H9 (cell line): ENCODE data around the gene ENO3. TPM values are rescaled to one million over a fixed set of nuclear protein-coding genes. Genes with fewer than 3 reads are reported as not detected.
A peak's percentile ranks its signal among the peaks of the same experiment; 100 is the strongest.

Experiments used
- DNase-seq: peaks from one replicate; pipeline ENCODE4 v3.0.0-alpha.2; 2017
- H2AFZ ChIP-seq: one replicate; pipeline ENCODE4 v1.6.1; 2013; ENCODE audit warnings: mild to moderate bottlenecking, low read length, control low read depth, moderate library complexity
- H2AK5ac ChIP-seq: 2 replicates; pipeline ENCODE4 v1.6.1; 2013; ENCODE audit warnings: low read length, control low read depth, mixed read lengths; ENCODE audit not compliant: insufficient read length
- H2BK120ac ChIP-seq: one replicate; pipeline ENCODE4 v1.6.1; 2013; ENCODE audit warnings: low read depth, mild to moderate bottlenecking, low read length, control low read depth, inconsistent platforms; ENCODE audit not compliant: poor library complexity, severe bottlenecking
- H2BK12ac ChIP-seq: 2 replicates; pipeline ENCODE4 v1.6.1; 2013; ENCODE audit warnings: low read length, control low read depth, mixed read lengths, low read depth; ENCODE audit not compliant: insufficient read length
- H2BK15ac ChIP-seq: 2 replicates; pipeline ENCODE4 v1.6.1; 2013; ENCODE audit warnings: low read depth, low read length, control low read depth
- H2BK20ac ChIP-seq: one replicate; pipeline ENCODE4 v1.6.1; 2013; ENCODE audit warnings: low read depth, mild to moderate bottlenecking, low read length, control low read depth, inconsistent platforms; ENCODE audit not compliant: poor library complexity, severe bottlenecking
- H2BK5ac ChIP-seq: 2 replicates; pipeline ENCODE4 v1.6.1; 2013; ENCODE audit warnings: low read length, control low read depth, mixed read lengths; ENCODE audit not compliant: insufficient read length
- H3K14ac ChIP-seq: 2 replicates; pipeline ENCODE4 v1.6.1; 2013; ENCODE audit warnings: low read length, control low read depth; ENCODE audit not compliant: insufficient read depth
- H3K18ac ChIP-seq: 2 replicates; pipeline ENCODE4 v1.6.1; 2013; ENCODE audit warnings: low read depth, mild to moderate bottlenecking, mixed read lengths, low read length, control low read depth; ENCODE audit not compliant: insufficient read length
- H3K23ac ChIP-seq: 2 replicates; pipeline ENCODE4 v1.6.1; 2013; ENCODE audit warnings: low read length, control low read depth, mixed read lengths, low read depth; ENCODE audit not compliant: insufficient read length
- H3K23me2 ChIP-seq: 2 replicates; pipeline ENCODE4 v1.6.1; 2013; ENCODE audit warnings: low read depth, mild to moderate bottlenecking, mixed read lengths, low read length, control low read depth; ENCODE audit not compliant: insufficient read length, poor library complexity, severe bottlenecking
- H3K27ac ChIP-seq: 2 replicates; pipeline ENCODE4 v1.5.1; 2013; ENCODE audit warnings: low read length, control low read depth, mixed read lengths, low read depth; ENCODE audit not compliant: insufficient read length
- H3K27me3 ChIP-seq: 2 replicates; pipeline ENCODE4 v1.6.1; 2013; ENCODE audit warnings: low read length, control low read depth, inconsistent platforms; ENCODE audit not compliant: insufficient read depth
- H3K4ac ChIP-seq: 2 replicates; pipeline ENCODE4 v1.6.1; 2013; ENCODE audit warnings: low read depth, mild to moderate bottlenecking, control low read depth, inconsistent platforms, low read length, moderate library complexity
- H3K4me1 ChIP-seq: 2 replicates; pipeline ENCODE4 v1.6.1; 2013; ENCODE audit warnings: low read length, control low read depth, inconsistent platforms; ENCODE audit not compliant: insufficient read depth
- H3K4me2 ChIP-seq: 2 replicates; pipeline ENCODE4 v1.6.1; 2013; ENCODE audit warnings: low read length, control low read depth, mixed read lengths; ENCODE audit not compliant: insufficient read length, insufficient read depth
- H3K56ac ChIP-seq: 2 replicates; pipeline ENCODE4 v1.6.1; 2013; ENCODE audit warnings: low read depth, mild to moderate bottlenecking, mixed read lengths, low read length, control low read depth; ENCODE audit not compliant: insufficient read length
- H3K79me1 ChIP-seq: 2 replicates; pipeline ENCODE4 v1.6.1; 2013; ENCODE audit warnings: low read depth, mild to moderate bottlenecking, moderate library complexity, low read length, control low read depth, inconsistent platforms; ENCODE audit not compliant: insufficient read depth, poor library complexity, severe bottlenecking
- H3K79me2 ChIP-seq: 2 replicates; pipeline ENCODE4 v1.6.1; 2013; ENCODE audit warnings: low read length, control low read depth, inconsistent platforms; ENCODE audit not compliant: insufficient read depth
- H3K9ac ChIP-seq: 2 replicates; pipeline ENCODE4 v1.6.1; 2013; ENCODE audit warnings: low read length, control low read depth, mixed read lengths; ENCODE audit not compliant: insufficient read length; ENCODE audit errors: extremely low read depth
- H3K9me3 ChIP-seq: one replicate; pipeline ENCODE4 v1.6.1; 2013; ENCODE audit warnings: low read depth, low read length, inconsistent platforms; ENCODE audit not compliant: control insufficient read depth
- H3T11ph ChIP-seq: one replicate; pipeline ENCODE4 v1.6.1; 2013; ENCODE audit warnings: mild to moderate bottlenecking, low read length, control low read depth, inconsistent platforms
- H4K20me1 ChIP-seq: one replicate; pipeline ENCODE4 v1.6.1; 2013; ENCODE audit not compliant: control insufficient read depth, insufficient read length, insufficient read depth
- H4K5ac ChIP-seq: 2 replicates; pipeline ENCODE4 v1.6.1; 2013; ENCODE audit warnings: low read depth, mild to moderate bottlenecking, mixed read lengths, low read length, control low read depth; ENCODE audit not compliant: insufficient read length
- H4K8ac ChIP-seq: replicated peaks from 2 replicates; pipeline ENCODE4 v1.6.1; 2013; ENCODE audit warnings: low read length, control low read depth, mixed read lengths, low read depth; ENCODE audit not compliant: insufficient read length
- H4K91ac ChIP-seq: 2 replicates; pipeline ENCODE4 v1.6.1; 2013; ENCODE audit warnings: low read depth, mild to moderate bottlenecking, moderate library complexity, mixed read lengths, low read length, control low read depth; ENCODE audit not compliant: insufficient read length
- H3K27ac Mint-ChIP-seq, 3 experiments: 2 replicates in 2 of 3; 3 replicates in 1 of 3; pipeline ENCODE4 v1.8.0; 2020 to 2021; ENCODE audit warnings: mixed read lengths in 3 of 3, mild to moderate bottlenecking in 1 of 3, moderate library complexity in 1 of 3
- H3K27me3 Mint-ChIP-seq: 2 replicates; pipeline ENCODE4 v1.8.0; 2021; ENCODE audit warnings: low read depth, mild to moderate bottlenecking, moderate library complexity, mixed read lengths
- H3K36me3 Mint-ChIP-seq, 3 experiments: 2 replicates in 2 of 3; 3 replicates in 1 of 3; pipeline ENCODE4 v1.8.0; 2020 to 2021; ENCODE audit warnings: low read depth in 3 of 3, mixed read lengths in 3 of 3; ENCODE audit not compliant: insufficient read depth in 1 of 3
- H3K4me1 Mint-ChIP-seq, 2 experiments: 2 replicates each; pipeline ENCODE4 v1.8.0; 2020; ENCODE audit warnings: mixed read lengths in 2 of 2
- H3K4me3 Mint-ChIP-seq, 2 experiments: 2 replicates in 1 of 2; 3 replicates in 1 of 2; pipeline ENCODE4 v1.8.0; 2020 to 2021; ENCODE audit warnings: mild to moderate bottlenecking in 2 of 2, mixed read lengths in 2 of 2, moderate library complexity in 1 of 2
- H3K9me3 Mint-ChIP-seq, 2 experiments: 2 replicates in 1 of 2; 3 replicates in 1 of 2; pipeline ENCODE4 v1.8.0; 2020; ENCODE audit warnings: mild to moderate bottlenecking in 2 of 2, mixed read lengths in 2 of 2, moderate library complexity in 1 of 2
- CTCF ChIP-seq: fragments of 200-600 bp; sonication (generic); conservative IDR thresholded peaks from 3 replicates; pipeline ENCODE4 v1.8.0; 2021; ENCODE audit warnings: antibody characterized with exemption, mild to moderate bottlenecking
- WGBS: extraction: QIAGEN DNeasy Blood & Tissue Kit; methylation state at CpG from one replicate; pipeline ENCODE4 v1.1.7; 2013; ENCODE audit warnings: missing lambda C conversion rate, low lambda C conversion rate, mixed read lengths; ENCODE audit not compliant: insufficient read length; ENCODE audit errors: extremely low coverage; 5-methylcytosine and 5-hydroxymethylcytosine counted together
- total RNA-seq: library from RNA; stranded (reverse); gene quantifications from 2 replicates; pipeline ENCODE4 v1.2.1, GENCODE V29; 2021

Gene ENO3
- total RNA-seq, 1 experiment from 2014 or later: 25.4 TPM

- Histone ChIP-seq H4K5ac (no peak overlapping the region), H3K23ac (no peak overlapping the region), H2BK120ac (no peak overlapping the region), H3K23me2 (no peaks in the 10 kb centered on the region), H3T11ph (no peak overlapping the region), H2BK15ac (no peak overlapping the region), H3K18ac (no peak overlapping the region), H3K9me3 (no peaks in the 10 kb centered on the region), H3K79me2 (no peaks in the 10 kb centered on the region), H2AFZ (no peak overlapping the region), H4K91ac (no peak overlapping the region), H3K27ac (no peak overlapping the region), H2BK20ac (no peak overlapping the region), H3K4me1 (no peaks in the 10 kb centered on the region; the same call in 1 of the 2 replicates), H3K9ac (no peak overlapping the region), H3K56ac (no peak overlapping the region), H3K4ac (no peak overlapping the region), H4K8ac (no peak overlapping the region), H4K20me1 (no peaks in the 10 kb centered on the region), H3K4me2 (no peak overlapping the region), H2BK5ac (no peak overlapping the region), H3K27me3 (no peaks in the 10 kb centered on the region), H3K79me1 (no peaks in the 10 kb centered on the region), H2AK5ac (no peak overlapping the region), H3K14ac (no peak overlapping the region), H2BK12ac (no peak overlapping the region)
- Mint-ChIP-seq H3K4me1 (peaks cover 5 to 7% of the 10 kb centered on the region in 2 experiments; a peak in 2 of 4 replicates), H3K9me3 (no peaks in the 10 kb centered on the region), H3K27ac (no peak overlapping the region), H3K36me3 (no peaks in the 10 kb centered on the region), H3K4me3 (no peak overlapping the region), H3K27me3 (peaks cover 16% of the 10 kb centered on the region)
- DNase-seq: peak; percentile 98
- WGBS: no CpG with 5 or more reads among the region's 20 CpGs
- TF ChIP-seq CTCF: peak; percentile 86
These were observed 42.0 kb upstream of the ENO3 start for GRCh38 chr17:4908711-4909496.
